ENCODE data around the gene TMIGD3. TPM values are rescaled to one million over a fixed set of nuclear protein-coding genes. Genes with fewer than 3 reads are reported as not detected.
A peak's percentile ranks its signal among the peaks of the same experiment; 100 is the strongest.

The TMIGD3 gene
- total RNA-seq, 1 experiment from 2014 or later = not detected

DNA sequence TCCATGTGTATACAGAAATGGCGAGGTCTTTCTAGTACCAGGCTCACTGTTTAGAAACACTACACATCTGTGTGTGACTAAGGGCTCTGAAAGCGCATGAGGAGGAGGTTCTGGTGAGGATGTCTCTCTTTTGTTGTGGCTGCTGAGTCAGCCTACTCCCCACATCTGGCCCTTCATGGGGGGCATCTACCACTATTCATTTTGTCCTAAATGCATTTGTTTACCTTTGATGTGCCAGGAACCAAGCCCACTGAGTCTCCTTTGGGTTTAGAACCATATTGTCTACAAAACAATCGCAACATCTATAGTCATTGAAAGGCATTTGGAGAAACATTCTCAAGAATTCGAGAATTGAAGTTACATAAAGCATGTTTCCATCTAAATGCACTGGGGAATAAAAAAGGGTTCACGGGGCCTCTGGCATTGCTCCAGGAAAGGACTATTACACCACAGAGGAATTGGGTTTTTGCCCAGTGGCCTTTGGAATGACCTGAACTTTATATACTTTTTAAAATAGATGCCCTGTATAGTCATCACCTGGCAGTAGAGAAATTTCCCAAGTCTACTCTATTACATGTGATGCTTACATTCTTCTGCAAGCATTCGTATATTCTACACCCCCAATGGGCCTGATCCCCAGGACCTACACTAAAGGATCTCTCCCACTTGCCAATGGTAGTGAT is 35.1 kb upstream of the TMIGD3 start:
- H3K9me3 ChIP-seq (ENCODE audit: low read length) = no peaks in the 10 kb centered on the region
- no peaks in the 10 kb centered on the region for H3K9me2 ChIP-seq (replicated peaks; ENCODE audit: insufficient read depth, low read length)
- no peak overlapping the region for H3K9ac ChIP-seq (ENCODE audit: low read length)
- H3K79me2 ChIP-seq (ENCODE audit: low read length) = no peaks in the 10 kb centered on the region
- H4K20me1 ChIP-seq (ENCODE audit: insufficient read depth, low read depth, low read length) = no peaks in the 10 kb centered on the region
- DNase-seq = no peak
- no peak overlapping the region for H3K4me3 ChIP-seq (ENCODE audit: low read length)
- no peak overlapping the region for H2AFZ ChIP-seq (ENCODE audit: low read length)
- no peaks in the 10 kb centered on the region for H3K36me3 ChIP-seq (ENCODE audit: insufficient read depth, low read length)
- no peaks in the 10 kb centered on the region for H3K27me3 ChIP-seq (ENCODE audit: low read length)
- no peaks in the 10 kb centered on the region for H3K4me1 ChIP-seq (ENCODE audit: low read length)
- no peak overlapping the region for H3K27ac ChIP-seq (ENCODE audit: low read length)
- H3K4me2 ChIP-seq (ENCODE audit: low read depth, low read length, poor library complexity, severe bottlenecking) = no peak overlapping the region

DNA sequence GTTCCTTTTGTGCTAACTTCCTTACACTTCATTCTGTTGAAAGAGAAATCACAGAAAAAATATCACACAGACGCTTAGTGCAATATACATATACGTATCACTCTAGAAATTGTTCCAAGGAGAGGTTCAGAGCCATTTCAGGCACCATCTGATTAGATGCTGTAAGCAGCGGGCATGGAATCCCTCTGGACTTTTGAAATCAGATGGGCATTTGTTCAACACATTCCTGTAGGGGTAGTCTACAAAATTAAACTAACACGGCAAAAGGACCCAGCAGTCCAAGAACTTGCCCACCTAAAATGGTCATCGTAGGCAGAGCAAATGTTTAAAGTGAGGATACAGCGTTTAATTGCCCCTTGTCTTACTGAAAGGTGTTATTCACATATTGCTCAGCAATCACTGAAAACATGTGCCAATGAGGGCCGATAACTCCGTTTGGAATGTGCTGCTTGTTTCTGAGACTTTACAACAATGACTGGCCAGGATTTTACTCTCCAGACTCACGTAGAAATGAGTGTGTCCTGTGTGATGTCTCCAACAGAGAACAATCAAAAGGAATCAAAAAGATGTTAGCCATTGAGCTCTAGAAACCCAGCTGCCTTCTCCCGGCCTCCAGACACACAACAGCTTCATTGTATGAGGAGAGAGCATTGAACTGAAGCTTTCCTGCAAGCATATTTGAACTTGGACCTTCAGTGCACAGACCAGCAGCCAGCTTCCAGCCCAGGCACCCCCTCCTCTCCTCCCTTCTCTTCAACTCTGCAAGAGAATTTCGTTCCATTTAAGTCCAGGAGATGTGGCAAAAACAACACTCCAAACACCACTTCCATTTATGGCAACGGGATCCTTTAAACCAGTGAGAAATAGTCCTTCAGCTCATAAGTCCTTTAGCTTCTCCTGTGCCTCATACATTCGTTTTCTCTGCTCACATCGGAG is 32.1 kb upstream of the TMIGD3 start:
- H3K9ac ChIP-seq (ENCODE audit: low read length) = no peak overlapping the region
- H3K27ac ChIP-seq (ENCODE audit: low read length) = no peak overlapping the region
- peak overlapping the region; percentile 25; the same call in 1 of the 2 replicates for H2AFZ ChIP-seq (ENCODE audit: low read length)

GRCh38 chr1:111520053-111520452 is 16.6 kb upstream of the TMIGD3 start:
- Histone ChIP-seq H3K9me3 (ENCODE audit: low read length) (no peaks in the 10 kb centered on the region), H3K27ac (ENCODE audit: low read length) (no peak overlapping the region), H3K4me1 (ENCODE audit: low read length) (peaks cover 22% of the 10 kb centered on the region), H4K20me1 (ENCODE audit: insufficient read depth, low read depth, low read length) (no peaks in the 10 kb centered on the region), H2AFZ (ENCODE audit: low read length) (no peak overlapping the region), H3K36me3 (ENCODE audit: insufficient read depth, low read length) (no peaks in the 10 kb centered on the region), H3K4me2 (ENCODE audit: low read depth, low read length, poor library complexity, severe bottlenecking) (no peak overlapping the region), H3K9ac (ENCODE audit: low read length) (no peak overlapping the region), H3K27me3 (ENCODE audit: low read length) (no peaks in the 10 kb centered on the region), H3K4me3 (ENCODE audit: low read length) (no peak overlapping the region), H3K79me2 (ENCODE audit: low read length) (no peaks in the 10 kb centered on the region), H3K9me2 (replicated peaks; ENCODE audit: insufficient read depth, low read length) (no peaks in the 10 kb centered on the region)
- no peak for DNase-seq

More for the DNA sequence above, 32.1 kb upstream of the TMIGD3 start:
- Histone ChIP-seq H3K27me3 (ENCODE audit: low read length) (no peaks in the 10 kb centered on the region), H4K20me1 (ENCODE audit: insufficient read depth, low read depth, low read length) (no peaks in the 10 kb centered on the region), H3K9me3 (ENCODE audit: low read length) (no peaks in the 10 kb centered on the region), H3K36me3 (ENCODE audit: insufficient read depth, low read length) (no peaks in the 10 kb centered on the region), H3K9me2 (replicated peaks; ENCODE audit: insufficient read depth, low read length) (no peaks in the 10 kb centered on the region), H3K4me1 (ENCODE audit: low read length) (no peaks in the 10 kb centered on the region), H3K4me3 (ENCODE audit: low read length) (no peak overlapping the region), H3K79me2 (ENCODE audit: low read length) (no peaks in the 10 kb centered on the region), H3K4me2 (ENCODE audit: low read depth, low read length, poor library complexity, severe bottlenecking) (no peak overlapping the region)
- DNase-seq = no peak

GRCh38 chr1:111517469-111518225 is 14.2 kb upstream of the TMIGD3 start:
- no peaks in the 10 kb centered on the region for H3K36me3 ChIP-seq (ENCODE audit: insufficient read depth, low read length)
- DNase-seq = no peak
- no peak overlapping the region for H2AFZ ChIP-seq (ENCODE audit: low read length)
- H3K9ac ChIP-seq (ENCODE audit: low read length) = no peak overlapping the region
- H3K27ac ChIP-seq (ENCODE audit: low read length) = no peak overlapping the region
- no peaks in the 10 kb centered on the region for H4K20me1 ChIP-seq (ENCODE audit: insufficient read depth, low read depth, low read length)
- H3K4me1 ChIP-seq (ENCODE audit: low read length) = peaks cover 23% of the 10 kb centered on the region
- no peaks in the 10 kb centered on the region for H3K9me2 ChIP-seq (replicated peaks; ENCODE audit: insufficient read depth, low read length)
- no peaks in the 10 kb centered on the region for H3K27me3 ChIP-seq (ENCODE audit: low read length)
- H3K9me3 ChIP-seq (ENCODE audit: low read length) = no peaks in the 10 kb centered on the region
- H3K79me2 ChIP-seq (ENCODE audit: low read length) = no peaks in the 10 kb centered on the region
- no peak overlapping the region for H3K4me2 ChIP-seq (ENCODE audit: low read depth, low read length, poor library complexity, severe bottlenecking)
- no peak overlapping the region for H3K4me3 ChIP-seq (ENCODE audit: low read length)

GRCh38 chr1:111516005-111516535 is 12.6 kb upstream of the TMIGD3 start:
- no peak overlapping the region for H3K27ac ChIP-seq (ENCODE audit: low read length)
- no peaks in the 10 kb centered on the region for H3K79me2 ChIP-seq (ENCODE audit: low read length)
- no peaks in the 10 kb centered on the region for H3K36me3 ChIP-seq (ENCODE audit: insufficient read depth, low read length)
- H3K4me3 ChIP-seq (ENCODE audit: low read length) = peak overlapping the region; percentile 57
- H2AFZ ChIP-seq (ENCODE audit: low read length) = peak overlapping the region; percentile 95
- no peaks in the 10 kb centered on the region for H3K9me2 ChIP-seq (replicated peaks; ENCODE audit: insufficient read depth, low read length)
- peaks cover 26% of the 10 kb centered on the region for H3K4me1 ChIP-seq (ENCODE audit: low read length)
- DNase-seq = peak; percentile 77
- no peaks in the 10 kb centered on the region for H3K9me3 ChIP-seq (ENCODE audit: low read length)
- no peaks in the 10 kb centered on the region for H4K20me1 ChIP-seq (ENCODE audit: insufficient read depth, low read depth, low read length)
- peak overlapping the region; percentile 59 for H3K9ac ChIP-seq (ENCODE audit: low read length)
- H3K4me2 ChIP-seq (ENCODE audit: low read depth, low read length, poor library complexity, severe bottlenecking) = peak overlapping the region; percentile 60
- no peaks in the 10 kb centered on the region for H3K27me3 ChIP-seq (ENCODE audit: low read length)

- Histone ChIP-seq H3K27ac (ENCODE audit: low read length) (no peak overlapping the region), H3K9me2 (replicated peaks; ENCODE audit: insufficient read depth, low read length) (no peaks in the 10 kb centered on the region), H3K27me3 (ENCODE audit: low read length) (no peaks in the 10 kb centered on the region), H3K4me1 (ENCODE audit: low read length) (peaks cover 28% of the 10 kb centered on the region), H3K9ac (ENCODE audit: low read length) (peak overlapping the region; percentile 59), H3K4me3 (ENCODE audit: low read length) (peak overlapping the region; percentile 57), H2AFZ (ENCODE audit: low read length) (peak overlapping the region; percentile 95), H3K4me2 (ENCODE audit: low read depth, low read length, poor library complexity, severe bottlenecking) (peak overlapping the region; percentile 60), H3K9me3 (ENCODE audit: low read length) (no peaks in the 10 kb centered on the region), H3K79me2 (ENCODE audit: low read length) (no peaks in the 10 kb centered on the region), H3K36me3 (ENCODE audit: insufficient read depth, low read length) (no peaks in the 10 kb centered on the region), H4K20me1 (ENCODE audit: insufficient read depth, low read depth, low read length) (no peaks in the 10 kb centered on the region)
- no peak for DNase-seq
Observed at GRCh38 chr1:111515291-111516004, 12.0 kb upstream of the TMIGD3 start.

DNA sequence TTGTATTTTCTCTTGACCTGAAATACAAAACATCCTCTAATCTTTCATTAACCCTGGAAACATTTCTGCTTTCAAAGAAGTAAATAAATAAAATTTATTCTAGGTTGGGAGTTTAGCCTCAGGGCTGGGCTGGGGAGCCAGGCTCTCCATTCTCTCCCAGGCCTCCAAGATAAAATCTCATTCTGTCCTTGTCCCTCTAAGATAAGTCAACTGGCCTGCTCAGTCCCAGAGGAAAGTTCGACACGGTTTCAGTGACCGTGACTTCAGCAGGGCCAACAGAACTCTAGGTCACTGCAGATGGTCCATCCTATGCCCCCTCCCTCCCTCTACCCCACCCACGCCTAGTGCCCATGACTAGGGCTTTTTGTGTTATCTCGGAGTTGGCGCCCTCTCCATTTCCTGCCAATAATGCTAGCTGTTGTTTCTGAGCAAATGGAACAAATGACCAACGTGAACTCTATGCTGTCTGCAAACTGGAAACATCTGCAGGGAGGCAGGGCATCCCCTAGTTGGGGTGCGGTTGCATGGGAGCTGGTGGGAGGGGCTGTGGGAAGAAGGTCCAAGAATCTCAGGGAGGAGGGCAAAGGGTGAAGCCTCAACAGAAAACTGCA is 10.1 kb upstream of the TMIGD3 start:
- no peaks in the 10 kb centered on the region for H3K9me3 ChIP-seq (ENCODE audit: low read length)
- H2AFZ ChIP-seq (ENCODE audit: low read length) = no peak overlapping the region
- H3K4me1 ChIP-seq (ENCODE audit: low read length) = peaks cover 43% of the 10 kb centered on the region
- no peaks in the 10 kb centered on the region for H3K36me3 ChIP-seq (ENCODE audit: insufficient read depth, low read length)
- H3K79me2 ChIP-seq (ENCODE audit: low read length) = no peaks in the 10 kb centered on the region
- H3K27ac ChIP-seq (ENCODE audit: low read length) = no peak overlapping the region
- no peak overlapping the region for H3K9ac ChIP-seq (ENCODE audit: low read length)
- H3K4me3 ChIP-seq (ENCODE audit: low read length) = no peak overlapping the region
- no peaks in the 10 kb centered on the region for H4K20me1 ChIP-seq (ENCODE audit: insufficient read depth, low read depth, low read length)
- no peak for DNase-seq
- H3K4me2 ChIP-seq (ENCODE audit: low read depth, low read length, poor library complexity, severe bottlenecking) = no peak overlapping the region
- H3K9me2 ChIP-seq (replicated peaks; ENCODE audit: insufficient read depth, low read length) = no peaks in the 10 kb centered on the region
- no peaks in the 10 kb centered on the region for H3K27me3 ChIP-seq (ENCODE audit: low read length)
